ENCODE results near the gene RB1. TPM values are rescaled to one million over a fixed set of nuclear protein-coding genes. Genes with fewer than 3 reads are reported as not detected.
"Not testable (repeated sequence)": the region's sequence is repeated elsewhere in the genome, so short reads cannot be mapped to it uniquely, and the experiment has no call there.

Gene RB1
- polyA plus RNA-seq, 1 donor: 51.1 TPM

GRCh38 chr13:48405875-48406274 is 102.3 kb downstream of the RB1 start:
- DNase-seq: no peak

- DNase-seq: no peak
These were observed 106.6 kb downstream of the RB1 start for GRCh38 chr13:48410199-48410598.

DNA sequence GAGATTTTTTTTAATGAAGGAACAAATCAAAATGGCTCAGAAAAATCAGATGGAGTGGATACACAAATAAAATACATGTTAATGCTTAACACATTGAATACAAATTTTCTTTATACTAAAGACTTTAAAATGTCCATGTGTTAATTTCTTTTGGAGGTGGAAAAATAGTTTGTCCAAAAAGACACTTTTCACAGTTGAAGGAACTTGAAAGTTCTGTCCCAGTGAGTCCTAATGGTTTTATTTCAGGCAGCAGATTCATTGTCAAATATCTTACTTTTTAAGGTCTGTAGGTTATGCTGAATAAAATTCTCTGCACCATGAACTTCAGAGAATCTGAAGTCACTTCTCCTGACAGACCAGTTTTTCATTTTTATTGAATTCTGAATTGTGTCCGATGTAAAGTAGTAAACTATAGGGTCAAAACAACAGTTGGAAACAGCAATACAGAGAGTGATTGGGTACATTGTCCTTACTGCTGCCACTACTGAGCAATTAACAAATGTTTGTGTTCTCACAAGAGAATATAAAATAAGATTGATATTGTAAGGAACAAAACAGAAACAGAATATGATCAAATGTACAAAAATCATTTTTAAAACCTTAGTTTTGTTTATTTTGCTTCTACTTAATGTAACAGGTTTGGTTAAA is 107.7 kb downstream of the RB1 start:
- DNase-seq: peak; percentile 44

GRCh38 chr13:48411841-48412531 is 108.4 kb downstream of the RB1 start:
- DNase-seq: peak; percentile 55

DNA sequence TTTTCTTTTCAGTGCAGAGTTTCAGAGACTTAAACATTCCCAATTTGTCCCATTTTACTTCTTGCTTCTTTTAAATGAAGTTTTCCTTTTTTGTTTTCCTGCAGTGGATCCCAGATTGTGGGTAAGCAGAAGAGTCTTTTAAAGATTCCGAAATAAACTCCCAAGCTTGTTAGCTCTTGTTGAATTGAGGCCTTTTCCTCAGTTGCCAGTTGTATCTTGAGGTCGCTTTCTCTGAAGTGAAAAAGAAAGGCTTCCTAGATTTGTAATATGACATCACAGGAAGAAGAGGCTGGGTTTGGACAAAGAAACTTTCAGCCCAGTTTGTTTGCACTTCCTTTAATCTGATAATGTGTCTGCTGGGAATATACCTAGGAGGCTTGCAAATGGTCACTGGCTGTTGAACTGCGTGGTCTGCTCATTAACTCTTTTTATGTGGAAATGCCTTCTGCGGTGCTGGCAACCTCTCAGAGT is 109.4 kb downstream of the RB1 start, which contains the start of gene LPAR6:
Gene LPAR6, minus strand, starts transcription at position 233 of the 471 bp plus-strand sequence. CDS start 690 bp downstream, outside the sequence.
- DNase-seq: peak; percentile 78

DNA sequence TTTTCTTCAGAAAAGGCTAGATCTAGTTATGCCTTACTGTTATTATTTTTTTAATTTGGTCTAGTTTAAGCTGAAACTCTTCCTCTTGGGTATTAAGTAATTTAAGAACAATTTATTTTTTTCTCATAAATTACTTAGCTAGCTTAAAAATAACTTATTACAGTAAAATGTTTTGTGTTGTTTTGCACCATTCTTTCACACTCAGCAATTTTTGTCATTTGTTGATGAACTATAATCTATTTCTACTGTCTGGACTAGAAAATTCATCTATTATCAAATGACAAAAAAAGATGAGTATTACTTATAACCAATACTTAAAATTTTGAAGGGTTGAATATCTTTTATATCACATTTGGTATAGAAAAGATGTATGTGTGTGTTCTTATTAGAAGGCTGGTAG is 111.0 kb downstream of the RB1 start:
- no peak for DNase-seq

GRCh38 chr13:48415516-48415915 is 112.0 kb downstream of the RB1 start:
- DNase-seq: no peak

DNA sequence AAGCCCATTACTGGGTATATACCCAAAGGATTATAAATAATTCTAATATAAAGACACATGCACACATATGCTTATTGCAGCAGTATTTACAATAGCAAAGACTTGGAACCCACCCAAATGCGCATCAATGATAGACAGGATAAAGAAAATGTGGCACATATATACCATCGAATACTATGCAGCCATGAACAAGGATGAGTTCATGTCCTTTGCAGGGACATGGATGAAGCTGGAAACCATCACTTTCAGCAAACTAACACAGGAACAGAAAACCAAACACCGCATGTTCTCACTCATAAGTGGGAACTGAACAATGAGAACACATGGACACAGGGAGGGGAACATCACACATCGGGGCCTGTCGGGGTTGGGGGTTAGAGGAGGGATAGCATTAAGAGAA is 118.5 kb downstream of the RB1 start:
- not testable (repeated sequence) for DNase-seq

GRCh38 chr13:48424212-48424611 is 120.7 kb downstream of the RB1 start:
- no peak for DNase-seq

- DNase-seq: no peak
These were observed 122.5 kb downstream of the RB1 start for GRCh38 chr13:48426052-48426451.

DNA sequence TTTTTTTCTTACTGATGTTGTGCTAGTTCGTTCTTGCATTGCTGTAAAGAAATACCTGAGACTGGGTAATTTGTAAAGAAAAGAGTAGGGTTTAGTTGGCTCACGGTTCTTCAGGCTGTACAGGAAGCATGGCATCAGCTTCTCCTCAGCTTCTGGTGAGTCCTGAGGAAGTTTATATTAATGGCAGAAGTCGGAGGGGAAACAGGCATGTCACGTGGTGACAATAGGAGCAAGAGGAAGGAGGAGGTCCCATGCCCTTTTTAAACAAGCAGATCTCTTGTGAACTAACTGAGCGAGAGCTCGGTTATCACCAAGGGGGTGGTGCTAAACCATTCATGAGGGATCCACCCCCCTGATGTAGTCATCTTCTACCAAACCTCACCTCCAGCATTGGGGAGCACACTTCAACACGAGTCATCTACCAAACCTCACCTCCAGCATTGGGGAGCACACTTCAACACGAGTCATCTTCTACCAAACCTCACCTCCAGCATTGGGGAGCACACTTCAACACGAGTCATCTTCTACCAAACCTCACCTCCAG is 123.3 kb downstream of the RB1 start:
- not testable (repeated sequence) for DNase-seq

GRCh38 chr13:48429036-48429435 is 125.5 kb downstream of the RB1 start:
- no peak for DNase-seq

DNA sequence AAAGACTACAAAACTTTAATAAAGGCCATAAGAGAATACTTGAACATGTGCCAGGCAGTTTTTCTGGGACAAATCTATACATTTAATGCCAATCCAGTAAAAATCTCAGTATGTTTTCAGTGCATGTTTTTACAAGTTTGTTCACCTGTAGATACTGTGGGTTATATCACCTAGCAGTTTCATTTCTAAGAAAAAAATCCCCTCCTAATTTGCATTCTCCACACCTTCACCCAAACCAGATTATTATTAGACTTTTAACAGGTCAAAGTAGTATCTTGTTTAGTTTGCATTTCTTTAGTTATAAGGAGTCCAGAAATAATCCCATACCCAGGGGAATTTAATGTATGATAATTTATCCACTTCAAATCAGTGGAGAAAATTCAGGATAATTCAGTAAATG is 126.3 kb downstream of the RB1 start:
- DNase-seq: no peak

DNA sequence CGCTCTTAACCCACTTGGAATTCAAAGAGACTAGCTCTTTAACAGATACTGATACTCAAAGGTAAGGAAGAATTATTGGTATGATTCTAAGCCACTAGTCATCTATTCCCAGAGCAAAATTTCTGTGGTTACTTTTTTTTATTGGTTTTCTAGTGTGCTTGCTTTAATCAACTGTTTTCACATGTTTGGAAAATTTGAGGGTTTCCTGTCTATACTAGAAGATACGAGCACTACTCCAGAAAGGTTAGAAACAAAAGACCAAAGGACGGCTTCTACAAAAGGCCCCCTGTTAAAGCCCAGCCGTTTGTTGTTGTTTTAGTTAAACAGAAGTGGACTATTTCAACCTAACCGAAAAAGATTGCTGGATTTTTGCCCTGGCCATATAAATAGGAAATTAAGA is 127.9 kb downstream of the RB1 start:
- no peak for DNase-seq

DNA sequence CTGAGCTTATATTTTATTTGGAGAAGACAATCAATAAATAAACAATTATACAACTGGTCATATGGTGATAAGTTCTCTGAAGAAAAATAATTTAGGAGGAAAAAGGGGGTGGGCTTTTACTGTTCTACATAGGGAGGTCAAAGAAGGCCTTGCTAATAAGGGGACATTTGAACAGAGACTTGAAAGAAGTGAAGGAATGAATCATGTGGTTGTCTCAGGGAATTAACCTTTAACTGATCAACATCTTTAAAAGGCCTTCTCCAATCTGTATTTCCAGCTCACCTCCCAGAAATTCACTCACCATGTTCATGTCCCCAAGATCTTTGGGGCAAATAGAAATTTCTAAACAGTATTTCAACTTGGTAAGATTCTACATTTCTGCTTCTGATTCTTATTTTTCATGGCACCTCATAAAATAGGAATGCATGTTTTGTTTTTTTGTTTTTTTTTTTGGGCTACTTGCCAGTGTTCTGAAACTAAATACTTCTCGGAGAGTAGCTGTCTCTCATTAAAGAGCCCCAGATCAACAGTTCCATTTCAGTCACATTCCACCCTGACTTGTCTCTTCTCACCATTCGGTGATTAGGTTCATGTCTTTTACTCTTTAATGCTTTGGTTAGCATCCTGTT is 128.6 kb downstream of the RB1 start:
- peak; percentile 33 for DNase-seq

- no peak for DNase-seq
These were observed 130.6 kb downstream of the RB1 start for GRCh38 chr13:48434200-48434599.

- no peak for DNase-seq
These were observed 133.2 kb downstream of the RB1 start for GRCh38 chr13:48436661-48437288.

- peak; percentile 8 for DNase-seq
These were observed 133.8 kb downstream of the RB1 start for GRCh38 chr13:48437371-48437770.

GRCh38 chr13:48443442-48444208 is 140.1 kb downstream of the RB1 start:
- DNase-seq: no peak

- no peak for DNase-seq
These were observed 142.9 kb downstream of the RB1 start for GRCh38 chr13:48446464-48446863.

DNA sequence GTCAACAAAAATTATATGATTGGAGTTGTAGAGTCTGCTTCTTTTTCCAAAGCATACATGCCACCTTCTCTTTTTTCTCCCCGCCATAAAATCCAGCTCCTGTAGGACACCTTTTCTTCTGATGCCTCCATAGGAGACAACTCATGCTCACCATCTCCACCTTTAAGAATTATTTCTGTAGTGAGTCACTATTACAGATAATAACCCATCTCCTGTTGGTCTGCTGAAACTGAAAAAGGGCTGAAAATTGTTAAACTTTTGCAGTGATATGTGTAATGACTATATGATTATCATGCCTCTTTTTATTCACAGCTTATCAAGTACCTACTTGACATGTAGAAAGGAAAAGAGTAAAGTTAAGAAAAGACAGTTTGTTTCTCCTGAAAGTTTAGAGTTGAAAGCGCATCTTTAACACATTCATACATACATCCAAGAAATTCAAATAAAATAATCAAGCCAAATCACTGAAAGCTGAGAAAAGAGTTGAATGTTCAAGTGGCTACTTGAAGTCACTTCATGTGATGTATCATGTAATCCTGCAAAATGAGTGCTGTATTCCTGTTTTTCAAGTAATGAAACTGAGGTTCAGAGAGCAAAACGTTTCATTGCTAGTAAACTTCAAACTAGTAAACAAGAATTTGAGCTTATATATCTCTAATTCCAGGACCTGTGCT is 144.9 kb downstream of the RB1 start:
- DNase-seq: no peak
